HepG2 (cell line): ENCODE measurements around the gene TRPV4. TPM values are rescaled to one million over a fixed set of nuclear protein-coding genes. Genes with fewer than 3 reads are reported as not detected.

Experiments
- ATAC-seq: fragments of 200-7000 bp; cut with Tn5 transposase; 3 replicates; pipeline ENCODE4 v1.9.1; 2020; ENCODE audit warnings: mild to moderate bottlenecking, moderate library complexity
- BruUV-seq: library from RNA; stranded (reverse); fragments of 400-500 nt; replicated peaks from 2 replicates; lab custom pipeline; 2021; lab: Mats Ljungman, UMichigan
- CTCF ChIA-PET: fragments of 300-600 bp; formaldehyde crosslinking; extraction: SDS; loops from one replicate; lab custom pipeline; 2021; ENCODE audit warnings: low total read pairs, inconsistent platforms, low intra/inter-chr PET ratio; lab: Yijun Ruan, JAX
- POLR2A ChIA-PET: fragments of 350-600 bp; sonication (Branson Sonifier 250); formaldehyde crosslinking; loops from one replicate; lab custom pipeline; 2020; ENCODE audit warnings: antibody characterized with exemption, inconsistent platforms; lab: Yijun Ruan, JAX
- DNase-seq: peaks from one replicate; pipeline ENCODE4 v3.0.0-alpha.2; 2015; ENCODE audit warnings: low spot score
- FAIRE-seq: peaks from 3 replicates; lab custom pipeline; 2011; peaks lifted over from hg19 to GRCh38; lab: Jason Lieb, UNC
- H2AFZ ChIP-seq: one replicate; pipeline ENCODE4 v1.6.1; 2011; ENCODE audit warnings: low read length, inconsistent platforms
- H3K27ac ChIP-seq: fragments of 300-600 bp; 3 replicates; pipeline ENCODE4 v1.8.0; 2011; ENCODE audit warnings: mixed run types, mild to moderate bottlenecking, mixed read lengths, low read length, inconsistent platforms; ENCODE audit not compliant: insufficient read depth; ENCODE audit errors: extremely low read length
- H3K27me3 ChIP-seq, 2 experiments: fragments of 200-600 bp in 1 of 2; 2 replicates in 1 of 2; 3 replicates in 1 of 2; pipeline versions ENCODE4 v1.6.0 to v1.8.0; 2011; ENCODE audit warnings: low read length in 2 of 2, mild to moderate bottlenecking in 2 of 2, moderate library complexity in 2 of 2, inconsistent platforms in 1 of 2; ENCODE audit not compliant: insufficient read depth in 2 of 2, control insufficient read depth in 1 of 2
- H3K36me3 ChIP-seq, 2 experiments: fragments of 200-600 bp in 1 of 2; replicated peaks in 1 of 2; 2 replicates in 1 of 2; 3 replicates in 1 of 2; pipeline versions ENCODE4 v1.5.1 to v1.8.0; 2011; ENCODE audit warnings: low read length in 2 of 2, inconsistent platforms in 1 of 2; ENCODE audit not compliant: insufficient read depth in 2 of 2, control insufficient read depth in 1 of 2
- H3K4me1 ChIP-seq: 2 replicates; pipeline ENCODE4 v1.5.1; 2012; ENCODE audit warnings: low read length, inconsistent platforms; ENCODE audit not compliant: insufficient read depth
- H3K4me2 ChIP-seq: 2 replicates; pipeline ENCODE4 v1.6.0; 2011; ENCODE audit warnings: low read depth, low read length, inconsistent platforms
- H3K4me3 ChIP-seq, 3 experiments: fragments of 200-600 bp in 1 of 3; sonication (generic), shearing (Covaris generic) in 1 of 3; replicated peaks in 1 of 3; 2 replicates each; pipeline ENCODE4 v1.5.1; 2011 to 2016; ENCODE audit warnings: low read length in 3 of 3, inconsistent platforms in 2 of 3, low read depth in 2 of 3, mild to moderate bottlenecking in 2 of 3, control low read depth in 1 of 3, mixed read lengths in 1 of 3; ENCODE audit not compliant: insufficient read depth in 1 of 3
- H3K79me2 ChIP-seq: one replicate; pipeline ENCODE4 v1.6.1; 2011; ENCODE audit warnings: low read length, inconsistent platforms; ENCODE audit not compliant: insufficient read depth
- H3K9ac ChIP-seq: 2 replicates; pipeline ENCODE4 v1.6.0; 2011; ENCODE audit warnings: mild to moderate bottlenecking, low read depth, low read length, inconsistent platforms; ENCODE audit not compliant: insufficient read depth
- H3K9me3 ChIP-seq: 2 replicates; pipeline ENCODE4 v1.5.1; 2012; ENCODE audit warnings: mild to moderate bottlenecking, low read length
- H4K20me1 ChIP-seq: 2 replicates; pipeline ENCODE4 v1.6.0; 2011; ENCODE audit warnings: inconsistent platforms, mild to moderate bottlenecking, low read length, moderate library complexity; ENCODE audit not compliant: insufficient read depth
- ETV6 ChIP-seq: sonication (generic); formaldehyde crosslinking; conservative IDR thresholded peaks from 2 replicates; pipeline ENCODE4 v1.4.0; 2020; ENCODE audit warnings: missing genetic modification reagents
- GZF1 ChIP-seq: sonication (generic); formaldehyde crosslinking; IDR thresholded peaks from 2 replicates; pipeline ENCODE4 v1.5.1; 2020; ENCODE audit warnings: mild to moderate bottlenecking, missing genetic modification reagents
- HINFP ChIP-seq: sonication (generic); formaldehyde crosslinking; IDR thresholded peaks from 2 replicates; pipeline ENCODE4 v1.4.0; 2020; ENCODE audit warnings: low read depth, mild to moderate bottlenecking, missing genetic modification reagents
- HMGA1 ChIP-seq: sonication (generic); formaldehyde crosslinking; conservative IDR thresholded peaks from 2 replicates; pipeline ENCODE4 v1.4.0; 2020; ENCODE audit warnings: missing genetic modification reagents
- MAX ChIP-seq: IDR thresholded peaks from 2 replicates; pipeline ENCODE4 v1.6.1; 2012; ENCODE audit warnings: inconsistent platforms
- RXRB ChIP-seq: IDR thresholded peaks from 2 replicates; pipeline ENCODE4 v1.6.1; 2016; ENCODE audit warnings: borderline replicate concordance, missing genetic modification reagents, missing compliant biosample characterization
- TP53 ChIP-seq: sonication (generic); formaldehyde crosslinking; conservative IDR thresholded peaks from 2 replicates; pipeline ENCODE4 v1.4.0; 2020; ENCODE audit warnings: missing genetic modification reagents
- XRCC5 ChIP-seq: fragments of 200-400 bp; formaldehyde crosslinking; optimal IDR thresholded peaks from 2 replicates; pipeline ENCODE3; 2017; ENCODE audit warnings: mild to moderate bottlenecking, low read length
- ZBTB7B ChIP-seq: sonication (generic); formaldehyde crosslinking; IDR thresholded peaks from 2 replicates; pipeline ENCODE4 v1.4.0; 2020; ENCODE audit warnings: missing genetic modification reagents
- ZFP1 ChIP-seq: IDR thresholded peaks from 2 replicates; pipeline ENCODE4 v1.6.1; 2016
- ZNF275 ChIP-seq: sonication (generic); formaldehyde crosslinking; IDR thresholded peaks from 2 replicates; pipeline ENCODE4 v1.8.0; 2022; ENCODE audit warnings: missing genetic modification reagents, mild to moderate bottlenecking, inconsistent platforms, borderline replicate concordance
- ZNF276 ChIP-seq: sonication (generic); formaldehyde crosslinking; IDR thresholded peaks from 2 replicates; pipeline ENCODE4 v1.4.0; 2020; ENCODE audit warnings: mild to moderate bottlenecking, low read depth, missing genetic modification reagents
- ZNF879 ChIP-seq: sonication (generic); formaldehyde crosslinking; IDR thresholded peaks from 2 replicates; pipeline ENCODE4 v1.8.1; 2023; ENCODE audit warnings: missing genetic modification reagents
- WGBS: methylation state at CpG from one replicate; pipeline ENCODE4 v1.1.6; 2017; ENCODE audit warnings: low lambda C conversion rate; 5-methylcytosine and 5-hydroxymethylcytosine counted together
- in situ Hi-C: cut with HindIII; loops from 2 replicates; pipeline ENCODE4 v1.10.0; 2017; ENCODE audit warnings: low pct_unique_long_range_greater_than_20kb; ENCODE audit not compliant: extremely low pct_ligation_motif_present
- intact Hi-C: fragments of 100-400 bp; cut with micrococcal nuclease; formaldehyde crosslinking; loops from one replicate; pipeline ENCODE4 v1.10.0; 2022; ENCODE audit not compliant: unreplicated experiment
- polyA plus RNA-seq, 8 experiments: library from polyadenylated mRNA; depleted of rRNA in 3 of 8; stranded (reverse) in 7 of 8; unstranded in 1 of 8; fragments of >200 nt; fragmentation: Illumina TruSeq in 4 of 8; extraction: Trizol in 4 of 8; gene quantifications; 2 replicates each; pipeline versions ENCODE4 v1.2.1 to v1.2.3, GENCODE V29; 2011 to 2016; ENCODE audit warnings: low read depth in 4 of 8, missing spikeins in 1 of 8, mixed read lengths in 1 of 8; ENCODE audit not compliant: insufficient read depth in 1 of 8
- total RNA-seq, 5 experiments: library from RNA; depleted of rRNA; stranded (reverse); fragments of >200 nt; fragmentation: Illumina TruSeq; extraction: Trizol; gene quantifications; 2 replicates each; pipeline ENCODE4 v1.2.3, GENCODE V29; 2016; ENCODE audit warnings: low read depth in 1 of 5
- TF ChIP-seq, protein P1 (sequence below): sonication (generic); formaldehyde crosslinking; IDR thresholded peaks from 2 replicates; pipeline ENCODE4 v1.4.0; 2020; ENCODE audit warnings: missing genetic modification reagents
- TF ChIP-seq, protein P2 (sequence below): sonication (generic); formaldehyde crosslinking; IDR thresholded peaks from 2 replicates; pipeline ENCODE4 v1.5.1; 2020; ENCODE audit warnings: mild to moderate bottlenecking, missing genetic modification reagents, moderate library complexity
- TF ChIP-seq, protein P3 (sequence below): sonication (generic); formaldehyde crosslinking; conservative IDR thresholded peaks from 2 replicates; pipeline ENCODE4 v1.4.0; 2020; ENCODE audit warnings: missing genetic modification reagents

The TRPV4 gene
- total and polyA plus RNA-seq, 2 of the 13 experiments (the other 11 are each of a cell fraction or from before 2014, with no cell fraction given) = 0.66 to 4.7 TPM

DNA sequence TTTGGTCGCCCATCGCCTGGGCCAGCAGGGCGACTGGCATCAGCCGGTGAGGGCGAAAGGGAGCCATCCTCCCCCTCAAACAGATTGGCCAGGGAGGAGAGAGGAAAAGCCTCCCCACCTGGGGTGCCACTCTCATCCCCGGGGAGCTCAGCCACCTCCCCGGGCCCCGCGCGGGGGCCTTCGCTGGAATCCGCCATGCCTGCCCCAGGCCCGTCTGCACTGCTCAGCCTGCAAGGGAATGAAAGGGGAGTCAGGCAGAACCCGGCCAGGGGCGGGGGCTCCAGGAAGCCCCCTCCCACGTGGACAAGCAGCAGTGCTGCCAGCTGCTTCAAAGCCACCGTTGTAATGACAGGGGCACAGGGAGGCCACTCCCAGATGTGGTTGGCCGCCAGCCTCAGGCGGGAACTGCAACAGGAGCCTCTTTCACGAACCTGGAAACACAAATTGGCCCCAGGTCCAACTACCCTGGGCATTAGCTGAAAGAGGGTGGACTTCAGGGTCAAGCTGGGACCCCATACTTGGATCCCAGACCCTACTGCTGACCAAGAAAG, 18.5 kb downstream of the TRPV4 start:
- ChIA-PET CTCF (no interaction called here), POLR2A (no interaction called here)
- WGBS = no CpG with 5 or more reads among the region's 20 CpGs
- Histone ChIP-seq H3K27me3 (no peaks in the 10 kb centered on the region), H3K27ac (no peak overlapping the region), H3K4me1 (peaks cover 38% of the 10 kb centered on the region), H4K20me1 (no peaks in the 10 kb centered on the region), H3K9ac (no peak overlapping the region), H2AFZ (no peak overlapping the region), H3K4me3 (no peak overlapping the region), H3K9me3 (no peaks in the 10 kb centered on the region), H3K79me2 (no peaks in the 10 kb centered on the region), H3K4me2 (no peak overlapping the region), H3K36me3 (no peaks in the 10 kb centered on the region)
- no TSS peak for BruUV-seq
- ATAC-seq (no peak), FAIRE-seq (no peak), DNase-seq (no peak)
- in situ Hi-C loops = no loop called here
- intact Hi-C loops = no loop called here
- TF ChIP-seq ZNF276 (CRISPR knock-in tag) (no peak), HINFP (CRISPR knock-in tag) (no peak), GZF1 (no peak), TP53 (CRISPR knock-in tag) (no peak), HMGA1 (no peak), ZBTB7B (no peak), ETV6 (CRISPR knock-in tag) (no peak), ZNF275 (CRISPR knock-in tag) (no peak), RXRB (no peak), XRCC5 (no peak), ZFP1 (CRISPR knock-in tag) (no peak), ZNF879 (CRISPR knock-in tag) (no peak), MAX (no peak)
- TF ChIP-seq, protein P1, sequence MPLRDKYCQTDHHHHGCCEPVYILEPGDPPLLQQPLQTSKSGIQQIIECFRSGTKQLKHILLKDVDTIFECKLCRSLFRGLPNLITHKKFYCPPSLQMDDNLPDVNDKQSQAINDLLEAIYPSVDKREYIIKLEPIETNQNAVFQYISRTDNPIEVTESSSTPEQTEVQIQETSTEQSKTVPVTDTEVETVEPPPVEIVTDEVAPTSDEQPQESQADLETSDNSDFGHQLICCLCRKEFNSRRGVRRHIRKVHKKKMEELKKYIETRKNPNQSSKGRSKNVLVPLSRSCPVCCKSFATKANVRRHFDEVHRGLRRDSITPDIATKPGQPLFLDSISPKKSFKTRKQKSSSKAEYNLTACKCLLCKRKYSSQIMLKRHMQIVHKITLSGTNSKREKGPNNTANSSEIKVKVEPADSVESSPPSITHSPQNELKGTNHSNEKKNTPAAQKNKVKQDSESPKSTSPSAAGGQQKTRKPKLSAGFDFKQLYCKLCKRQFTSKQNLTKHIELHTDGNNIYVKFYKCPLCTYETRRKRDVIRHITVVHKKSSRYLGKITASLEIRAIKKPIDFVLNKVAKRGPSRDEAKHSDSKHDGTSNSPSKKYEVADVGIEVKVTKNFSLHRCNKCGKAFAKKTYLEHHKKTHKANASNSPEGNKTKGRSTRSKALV (CRISPR knock-in tag) = no peak
- TF ChIP-seq, protein P2, sequence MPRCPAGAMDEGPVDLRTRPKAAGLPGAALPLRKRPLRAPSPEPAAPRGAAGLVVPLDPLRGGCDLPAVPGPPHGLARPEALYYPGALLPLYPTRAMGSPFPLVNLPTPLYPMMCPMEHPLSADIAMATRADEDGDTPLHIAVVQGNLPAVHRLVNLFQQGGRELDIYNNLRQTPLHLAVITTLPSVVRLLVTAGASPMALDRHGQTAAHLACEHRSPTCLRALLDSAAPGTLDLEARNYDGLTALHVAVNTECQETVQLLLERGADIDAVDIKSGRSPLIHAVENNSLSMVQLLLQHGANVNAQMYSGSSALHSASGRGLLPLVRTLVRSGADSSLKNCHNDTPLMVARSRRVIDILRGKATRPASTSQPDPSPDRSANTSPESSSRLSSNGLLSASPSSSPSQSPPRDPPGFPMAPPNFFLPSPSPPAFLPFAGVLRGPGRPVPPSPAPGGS (CRISPR knock-in tag) = no peak
- TF ChIP-seq, protein P3, sequence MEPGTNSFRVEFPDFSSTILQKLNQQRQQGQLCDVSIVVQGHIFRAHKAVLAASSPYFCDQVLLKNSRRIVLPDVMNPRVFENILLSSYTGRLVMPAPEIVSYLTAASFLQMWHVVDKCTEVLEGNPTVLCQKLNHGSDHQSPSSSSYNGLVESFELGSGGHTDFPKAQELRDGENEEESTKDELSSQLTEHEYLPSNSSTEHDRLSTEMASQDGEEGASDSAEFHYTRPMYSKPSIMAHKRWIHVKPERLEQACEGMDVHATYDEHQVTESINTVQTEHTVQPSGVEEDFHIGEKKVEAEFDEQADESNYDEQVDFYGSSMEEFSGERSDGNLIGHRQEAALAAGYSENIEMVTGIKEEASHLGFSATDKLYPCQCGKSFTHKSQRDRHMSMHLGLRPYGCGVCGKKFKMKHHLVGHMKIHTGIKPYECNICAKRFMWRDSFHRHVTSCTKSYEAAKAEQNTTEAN (CRISPR knock-in tag) = no peak
